GOT3 (cell line): ENCODE results near the gene CDC42EP2.
"Not testable (repeated sequence)": the region's sequence is repeated elsewhere in the genome, so short reads cannot be mapped to it uniquely, and the experiment has no call there.

Source experiments
- DNase-seq: peaks from one replicate; lab custom pipeline; 2025; ENCODE audit warnings: mixed read lengths; lab: John Stamatoyannopoulos, UW

The CDC42EP2 gene

DNA sequence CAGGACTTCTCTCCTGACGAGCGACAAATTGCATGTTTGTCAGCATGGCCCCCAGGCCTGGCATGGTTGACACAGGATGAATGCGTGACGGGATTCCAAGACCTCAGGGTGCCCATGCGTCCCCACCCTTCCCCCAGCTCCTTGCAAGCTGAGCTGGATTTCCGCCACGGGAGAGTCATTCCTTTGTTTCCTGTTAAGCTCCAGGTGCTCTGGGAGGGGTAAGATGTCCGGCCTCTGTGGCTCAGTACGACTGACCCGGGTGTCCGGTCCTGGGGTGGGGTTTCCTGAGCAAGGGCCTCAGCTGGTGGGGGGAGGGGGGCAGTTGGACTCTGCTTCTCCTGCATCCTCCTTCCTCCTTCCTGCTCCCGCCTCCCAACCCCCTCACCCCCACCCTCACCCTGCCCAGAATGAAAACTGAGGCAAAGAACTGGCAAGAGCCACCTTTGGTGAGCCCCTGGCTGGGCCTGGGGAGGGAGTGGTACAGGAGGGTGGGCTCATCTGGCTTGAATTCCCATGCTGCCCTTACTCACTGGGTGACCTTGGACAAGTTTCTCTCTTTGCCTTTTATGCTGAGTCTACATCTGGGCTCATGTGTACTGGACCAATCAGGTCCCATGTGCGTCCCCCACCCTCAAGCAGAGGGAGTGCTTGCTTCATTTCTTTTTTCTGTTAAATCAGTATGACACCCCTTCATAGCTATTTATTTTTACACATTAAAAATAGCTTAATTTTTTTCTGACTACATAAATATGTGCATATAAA is 2.5 kb downstream of the CDC42EP2 start:
- DNase-seq: no peak

DNA sequence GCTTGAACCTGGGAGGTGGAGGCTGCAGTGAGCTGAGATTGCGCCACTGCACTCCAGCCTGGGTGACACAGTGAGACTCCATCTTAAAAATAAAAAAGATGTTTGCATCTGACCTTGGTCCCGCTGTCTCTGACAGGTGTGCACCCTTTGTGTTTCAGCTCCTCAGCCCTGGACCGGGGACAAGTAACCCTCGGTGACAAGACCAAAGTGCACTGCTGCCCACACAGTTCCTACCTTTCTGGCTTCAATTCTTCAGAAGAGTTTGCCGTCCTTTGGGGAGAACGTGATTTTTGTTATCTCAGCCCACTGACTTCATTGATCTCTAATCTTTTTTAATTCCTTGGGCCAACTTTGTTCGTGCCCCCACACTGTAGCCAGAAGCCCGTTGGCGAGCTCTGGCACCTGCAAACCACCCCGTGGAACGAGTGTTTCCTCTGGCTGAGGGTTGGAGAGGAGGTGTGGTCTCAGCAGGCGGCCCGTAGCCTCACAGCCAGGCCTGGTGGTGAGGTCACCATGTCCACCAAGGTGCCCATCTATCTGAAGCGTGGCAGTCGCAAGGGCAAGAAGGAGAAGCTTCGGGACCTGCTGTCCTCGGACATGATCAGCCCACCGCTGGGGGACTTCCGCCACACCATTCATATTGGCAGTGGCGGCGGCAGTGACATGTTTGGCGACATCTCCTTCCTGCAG is 5.9 kb downstream of the CDC42EP2 start:
- no peak for DNase-seq

DNA sequence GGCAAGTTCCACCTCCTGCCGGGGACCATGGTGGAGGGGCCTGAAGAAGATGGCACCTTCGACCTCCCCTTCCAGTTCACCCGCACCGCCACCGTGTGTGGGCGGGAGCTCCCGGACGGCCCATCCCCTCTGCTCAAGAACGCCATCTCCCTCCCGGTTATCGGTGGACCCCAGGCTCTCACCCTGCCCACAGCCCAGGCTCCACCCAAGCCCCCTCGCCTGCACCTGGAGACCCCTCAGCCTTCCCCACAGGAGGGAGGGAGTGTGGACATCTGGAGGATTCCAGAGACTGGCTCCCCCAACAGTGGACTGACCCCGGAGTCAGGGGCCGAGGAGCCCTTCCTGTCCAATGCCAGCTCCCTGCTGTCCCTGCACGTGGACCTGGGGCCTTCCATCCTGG is 6.4 kb downstream of the CDC42EP2 start:
- DNase-seq: no peak

DNA sequence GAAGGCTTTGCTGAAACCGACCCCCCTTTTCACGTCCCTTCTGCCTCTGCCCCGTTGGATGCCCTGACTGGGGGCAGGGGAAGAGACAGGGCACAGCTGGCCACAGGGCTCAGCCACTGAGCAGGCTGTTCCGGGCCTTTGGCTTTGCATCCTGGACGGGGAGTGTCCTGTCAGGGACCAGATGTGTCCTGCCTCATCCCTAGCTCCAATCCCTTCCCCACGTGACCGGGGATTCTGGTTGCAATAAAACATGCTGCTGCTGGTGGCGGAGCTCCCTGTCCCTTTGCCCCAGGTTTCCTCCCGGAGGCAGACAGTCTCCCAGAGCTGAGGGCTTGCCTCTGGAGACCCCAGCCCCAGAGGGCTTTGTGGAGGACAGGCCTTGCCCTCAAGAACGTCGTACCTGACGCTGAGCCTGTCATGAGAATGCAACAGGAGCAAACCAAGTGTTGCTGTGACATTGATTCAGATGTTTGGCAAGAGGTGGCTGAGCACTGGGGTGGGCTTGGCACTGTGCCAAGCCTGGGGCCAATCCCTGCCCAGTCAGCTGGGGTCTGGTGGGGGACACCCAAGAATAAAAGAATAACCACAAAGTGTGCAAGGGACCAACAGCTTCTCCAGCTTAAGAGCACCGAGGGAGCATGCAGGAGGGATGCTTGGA is 7.3 kb downstream of the CDC42EP2 start:
- no peak for DNase-seq

DNA sequence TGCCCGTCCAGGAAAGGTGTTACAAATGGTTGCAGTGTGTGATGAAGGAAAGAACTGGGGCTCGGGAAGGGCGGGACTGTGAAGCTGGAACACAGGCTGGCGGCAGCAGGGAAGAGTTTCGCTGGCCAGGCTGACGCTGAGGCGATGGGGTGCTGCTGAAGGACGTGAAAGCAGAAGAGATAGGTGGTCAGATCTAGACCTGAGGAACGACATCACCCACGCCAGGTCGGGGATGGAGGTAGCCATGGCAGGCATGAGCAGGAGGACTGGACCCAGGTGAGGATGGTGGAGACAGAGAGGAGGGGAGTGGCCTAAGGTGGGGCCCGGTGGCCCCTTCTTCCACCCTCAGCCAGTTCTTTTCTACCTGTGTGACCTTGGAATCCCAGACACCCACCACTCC is 9.1 kb downstream of the CDC42EP2 start:
- DNase-seq: no peak

DNA sequence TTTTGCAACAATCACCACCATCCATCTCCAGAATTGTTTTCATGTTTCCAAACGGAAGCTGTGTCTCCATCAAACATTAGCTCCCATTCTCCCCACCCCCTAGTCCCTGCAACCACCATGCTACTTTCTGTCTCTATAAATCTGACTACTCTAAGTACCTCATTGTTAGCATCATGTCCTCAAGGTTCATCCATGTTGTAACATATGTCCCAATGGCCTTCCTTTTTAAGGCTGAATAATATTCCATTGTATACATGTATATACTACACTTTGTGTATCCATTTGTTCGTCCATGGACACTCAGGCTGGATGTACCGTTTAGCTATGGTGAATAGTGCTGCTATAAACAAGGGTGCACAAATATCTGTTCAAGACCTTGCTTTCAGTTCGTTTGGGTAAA is 10.8 kb downstream of the CDC42EP2 start:
- DNase-seq: no peak

DNA sequence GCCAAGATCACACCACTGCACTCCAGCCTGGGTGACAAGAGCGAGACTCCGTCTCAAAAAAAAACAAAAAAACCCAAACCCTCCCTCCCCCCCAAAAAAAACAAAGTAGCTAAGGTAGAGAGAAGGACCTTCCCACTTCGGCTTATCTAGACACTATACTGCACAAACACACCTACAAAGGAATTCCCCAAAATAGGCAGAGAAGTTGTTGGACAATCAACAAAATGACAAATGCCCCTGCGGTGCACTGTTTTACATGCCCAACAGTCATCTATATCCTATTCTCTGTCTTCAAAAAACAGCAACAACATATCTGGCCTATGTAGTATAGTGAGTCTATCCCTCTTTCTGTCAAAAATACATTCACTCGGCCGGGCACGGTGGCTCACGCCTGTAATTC is 12.4 kb downstream of the CDC42EP2 start:
- no peak for DNase-seq

DNA sequence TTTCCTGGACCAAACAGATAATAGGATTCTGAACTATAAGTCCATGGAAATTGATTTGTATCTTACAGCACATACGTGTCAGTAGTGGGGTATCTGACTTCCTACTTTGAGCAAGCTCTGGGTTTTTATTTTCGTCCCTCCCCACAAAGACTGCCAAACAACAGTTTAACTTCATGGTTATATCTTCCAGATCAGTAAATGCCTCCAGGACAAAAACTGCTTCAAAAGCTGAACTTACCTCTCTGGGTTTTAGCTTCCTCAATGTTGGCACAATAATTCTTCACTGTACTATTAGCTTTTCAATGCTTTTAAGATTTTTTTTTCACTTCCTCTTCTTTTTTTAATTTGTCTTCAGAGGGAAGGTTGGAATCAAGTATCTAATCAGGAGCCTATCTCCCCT is 14.8 kb downstream of the CDC42EP2 start:
- DNase-seq: no peak

DNA sequence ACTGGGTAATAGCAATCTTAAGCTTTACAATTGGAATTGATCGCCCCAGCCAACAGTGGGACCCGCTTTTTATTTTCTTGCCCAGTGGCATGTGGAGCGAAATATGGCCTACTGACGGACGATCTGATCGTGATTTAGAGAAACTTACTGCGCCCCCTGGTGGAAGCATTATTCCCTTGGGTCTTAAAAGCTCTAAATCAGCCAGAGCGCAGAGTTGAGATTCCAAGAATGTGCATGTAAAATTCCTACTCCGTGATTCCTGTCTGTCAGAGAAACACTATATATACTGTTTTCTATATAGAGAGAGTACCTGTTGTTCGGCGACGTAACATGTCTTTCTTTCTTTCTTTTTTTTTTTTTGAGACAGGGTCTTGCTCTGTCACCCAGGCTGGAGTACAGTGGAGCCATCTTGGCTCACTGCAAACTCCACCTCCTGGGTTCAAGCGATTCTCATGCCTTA is 15.3 kb downstream of the CDC42EP2 start:
- no peak for DNase-seq

DNA sequence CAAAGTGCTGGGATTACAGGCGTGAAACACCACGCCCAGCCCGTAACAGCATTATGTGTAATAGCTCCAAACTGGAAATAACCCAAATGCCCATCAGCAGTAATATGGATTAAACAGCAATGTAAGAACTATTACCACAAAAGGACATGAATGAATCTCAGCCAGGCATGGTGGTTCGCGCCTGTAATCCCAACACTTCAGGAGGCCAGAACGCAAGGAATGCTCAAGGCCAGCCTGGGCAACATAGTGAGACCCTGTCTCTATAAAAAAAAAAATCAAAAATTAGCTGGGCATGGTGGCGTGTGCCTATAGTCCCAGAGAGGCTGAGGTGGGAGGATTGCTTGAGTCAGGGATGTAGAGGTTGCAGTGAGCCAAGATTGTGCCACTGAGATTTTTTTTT is 15.9 kb downstream of the CDC42EP2 start:
- DNase-seq: no peak

DNA sequence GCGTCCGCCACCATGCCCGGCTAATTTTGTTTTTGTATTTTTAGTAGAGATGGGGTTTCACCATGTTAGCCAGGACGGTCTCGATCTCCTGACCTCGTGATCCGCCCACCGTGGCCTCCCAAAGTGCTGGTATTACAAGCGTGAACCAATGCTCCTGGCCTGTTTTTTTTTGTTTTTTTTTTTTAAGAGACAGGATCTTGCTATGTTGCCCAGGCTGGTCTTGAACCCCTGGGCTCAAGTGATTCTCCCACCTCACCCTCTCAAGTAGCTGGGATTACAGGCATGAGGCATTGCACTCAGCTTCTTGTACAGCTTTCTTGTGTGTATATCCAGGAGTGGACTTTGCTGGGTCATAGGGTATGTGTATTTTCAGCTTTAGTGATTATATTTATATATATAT is 17.9 kb downstream of the CDC42EP2 start:
- not testable (repeated sequence) for DNase-seq

DNA sequence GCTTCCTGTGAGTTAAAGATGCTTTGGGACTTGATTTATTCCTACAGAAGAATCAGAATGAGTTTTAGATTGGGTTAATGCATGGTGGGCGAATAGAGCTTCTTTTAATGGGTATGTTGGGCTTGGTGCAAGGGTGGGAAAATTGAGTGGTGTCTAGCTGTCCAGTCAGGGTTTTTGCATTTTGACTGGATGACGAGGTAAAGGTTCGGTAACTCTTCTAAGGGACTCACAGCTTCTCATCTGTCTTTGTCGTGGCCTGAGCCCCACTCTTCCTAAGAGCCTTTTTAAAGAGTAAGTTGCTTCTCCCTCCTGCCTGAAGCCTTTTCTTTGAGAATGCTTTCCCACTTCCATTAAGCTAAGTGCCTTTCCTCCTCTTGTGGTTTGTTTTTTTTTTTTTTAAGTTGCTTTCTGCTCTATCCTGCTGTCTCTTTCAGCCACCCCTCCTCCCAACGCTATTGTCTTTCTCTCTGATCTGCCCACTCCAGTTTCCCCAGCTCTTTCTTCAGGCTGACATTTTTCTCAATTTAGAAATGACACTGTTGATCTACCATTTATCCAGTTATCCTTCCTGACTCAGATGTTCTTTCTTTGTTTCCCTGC is 20.1 kb downstream of the CDC42EP2 start:
- DNase-seq: no peak

DNA sequence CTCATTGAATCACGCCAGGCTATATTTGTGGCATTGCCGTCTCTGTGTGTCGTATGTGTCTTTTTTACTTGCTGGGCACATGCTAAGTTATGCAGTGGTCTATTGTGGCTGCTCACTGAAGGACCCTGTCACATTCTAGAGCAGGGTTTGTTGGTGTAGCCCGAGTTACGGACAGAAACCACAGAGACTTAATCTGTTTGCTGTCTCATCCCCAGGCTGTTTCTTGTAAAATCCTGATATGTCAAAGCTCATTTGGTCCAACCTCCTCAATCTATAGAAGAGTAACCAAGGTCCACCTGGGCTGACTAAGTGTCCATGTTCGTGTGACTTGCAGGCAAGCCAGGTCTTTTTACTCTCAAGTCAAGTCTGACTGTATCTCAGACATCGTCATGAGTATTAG is 24.0 kb downstream of the CDC42EP2 start:
- DNase-seq: no peak

DNA sequence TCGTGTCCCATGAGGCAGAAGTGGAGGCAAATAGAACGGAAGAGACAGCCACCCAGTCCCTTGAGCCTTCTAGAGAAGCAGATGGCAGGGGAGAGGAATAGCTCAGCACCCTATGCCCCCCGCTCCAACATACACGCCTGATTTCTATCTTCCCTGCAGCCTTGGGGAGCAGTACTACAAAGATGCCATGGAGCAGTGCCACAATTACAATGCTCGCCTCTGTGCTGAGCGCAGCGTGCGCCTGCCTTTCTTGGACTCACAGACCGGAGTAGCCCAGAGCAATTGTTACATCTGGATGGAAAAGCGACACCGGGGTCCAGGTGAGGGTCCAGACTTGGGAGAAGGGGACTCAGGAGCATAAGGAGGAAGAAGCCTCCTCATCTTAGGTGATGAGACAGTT is 25.6 kb downstream of the CDC42EP2 start:
- no peak for DNase-seq

DNA sequence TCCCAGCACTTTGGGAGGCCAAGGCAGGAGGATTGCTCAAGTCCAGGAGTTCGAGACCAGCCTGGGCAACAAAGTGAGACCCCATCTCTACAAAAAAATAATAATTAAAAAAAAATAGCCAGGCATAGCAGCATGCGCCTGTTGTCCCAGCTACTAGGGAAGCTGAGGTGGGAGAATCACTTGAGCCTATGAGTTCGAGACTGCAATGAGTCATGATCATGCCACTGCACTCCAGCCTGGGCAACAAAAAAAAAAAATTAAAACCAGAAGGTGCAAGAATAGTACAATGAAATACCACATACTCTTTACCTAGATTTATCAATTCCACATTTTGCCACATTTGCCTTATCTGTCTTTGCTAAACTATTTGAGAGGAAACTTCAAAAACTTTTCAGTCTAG is 27.2 kb downstream of the CDC42EP2 start:
- no peak for DNase-seq

DNA sequence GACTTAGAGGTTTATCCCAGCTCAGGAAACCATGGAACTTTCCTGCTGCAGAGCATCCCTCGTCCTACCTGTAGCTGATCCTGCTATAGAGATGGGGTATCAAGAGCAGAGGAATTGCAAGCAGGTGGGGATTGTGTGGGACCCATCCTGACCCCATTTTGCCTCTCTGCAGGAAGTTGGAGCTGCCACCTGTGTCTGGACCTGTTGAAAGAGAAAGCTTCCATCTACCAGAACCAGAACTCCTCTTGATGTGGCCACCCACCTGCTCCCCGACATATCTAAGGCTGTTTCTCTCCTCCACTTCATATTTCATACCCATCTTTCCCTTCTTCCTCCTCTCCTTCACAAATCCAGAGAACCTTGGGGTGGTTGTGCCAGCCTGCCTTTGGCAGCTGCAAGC is 36.8 kb downstream of the CDC42EP2 start:
- DNase-seq: no peak

DNA sequence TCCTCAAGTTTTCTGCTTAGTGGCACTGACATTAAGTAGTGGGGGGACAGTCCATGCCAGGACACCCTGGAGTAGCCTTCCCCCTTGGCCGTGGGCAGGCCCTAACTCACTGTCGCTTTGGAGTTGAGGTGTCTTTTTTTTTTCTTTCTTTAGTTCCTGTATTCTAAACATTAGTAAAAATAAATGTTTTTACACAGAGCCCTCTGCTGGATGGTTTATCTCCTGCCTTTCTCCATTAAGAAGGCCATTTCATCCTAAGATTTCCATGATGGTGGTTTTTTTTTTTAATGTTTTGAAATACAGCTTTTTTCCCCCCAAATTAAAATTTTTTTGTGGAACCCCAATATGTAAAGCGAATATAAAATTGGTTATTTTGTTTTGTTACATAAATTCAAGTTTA is 38.1 kb downstream of the CDC42EP2 start:
- no peak for DNase-seq

DNA sequence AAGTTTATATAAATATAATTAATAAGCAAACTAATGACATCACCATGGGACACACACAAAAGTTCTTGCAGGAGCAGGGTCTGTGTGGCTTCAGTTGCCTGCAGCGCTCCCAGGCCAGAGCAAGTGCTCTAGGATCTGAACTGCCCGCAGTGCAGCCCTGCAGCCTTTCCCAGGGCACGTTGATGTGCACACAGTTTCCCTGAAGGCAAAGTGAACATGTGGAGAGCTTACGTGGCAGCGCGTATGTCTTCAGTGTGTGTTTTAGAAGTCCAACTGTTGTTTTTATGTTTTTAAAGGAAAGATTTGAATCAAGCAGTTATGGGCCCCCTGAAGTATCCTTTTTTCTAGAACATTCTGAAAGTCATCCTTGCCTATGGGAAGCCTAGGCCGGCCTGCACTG is 38.7 kb downstream of the CDC42EP2 start:
- no peak for DNase-seq

DNA sequence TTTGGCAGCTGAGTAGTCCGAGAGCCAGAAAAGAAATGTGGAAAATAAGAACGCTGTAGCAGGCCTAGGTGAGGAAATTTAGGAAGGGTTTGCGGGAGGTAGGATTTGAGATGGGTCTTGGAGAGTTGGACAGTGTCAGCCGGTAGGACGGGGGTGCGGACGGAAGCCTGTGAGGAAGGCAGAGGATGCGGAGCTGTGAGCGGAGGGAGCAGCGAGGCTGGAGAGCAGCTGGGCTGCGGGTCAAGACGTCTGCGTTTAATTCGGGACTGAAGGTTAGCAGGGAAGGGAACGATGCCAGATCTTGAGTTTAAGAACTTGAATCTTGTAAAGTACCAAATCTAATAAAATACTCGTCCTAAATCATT is 39.2 kb downstream of the CDC42EP2 start:
- no peak for DNase-seq

DNA sequence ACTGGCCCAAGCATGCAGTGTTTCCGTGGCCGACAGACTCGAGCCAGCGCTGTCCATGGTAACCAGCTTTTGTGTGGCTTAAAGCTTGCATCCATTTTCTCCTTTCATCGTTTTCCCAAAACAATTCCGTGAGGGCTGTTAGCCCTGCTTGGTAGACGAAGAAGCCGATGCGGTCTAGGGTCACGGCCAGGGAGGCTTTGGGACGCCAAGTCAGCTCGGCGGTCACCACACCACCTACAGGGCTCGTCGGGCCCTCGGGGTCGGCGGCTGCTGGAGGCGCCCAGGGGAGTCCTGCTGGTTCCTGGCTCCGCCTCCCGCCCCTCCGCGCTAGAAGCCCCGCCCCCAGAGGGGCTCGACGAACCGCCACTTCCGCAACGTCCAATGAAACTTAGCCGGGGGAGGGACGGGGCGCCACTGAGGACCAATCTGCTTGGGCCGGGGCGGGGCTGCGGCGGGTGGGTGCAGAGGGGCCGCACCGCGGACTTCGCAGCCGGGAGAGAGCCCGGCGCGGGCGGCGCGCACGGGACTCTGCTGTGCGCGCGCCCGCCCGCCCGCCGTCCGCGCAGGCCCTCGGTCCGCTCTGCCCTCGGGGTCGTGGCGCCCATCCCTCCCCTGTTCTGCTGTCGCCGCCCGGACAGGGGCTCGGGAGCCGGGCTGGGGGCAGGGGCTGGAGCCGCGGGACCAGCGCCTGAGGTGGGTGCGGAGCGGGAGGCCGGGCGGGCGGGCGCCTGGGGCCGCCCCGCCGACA is 39.8 kb downstream of the CDC42EP2 start, which contains the start of gene TIGD3:
TSS of gene TIGD3 (plus strand) at position 487 of the 748 bp plus-strand sequence. CDS start 1,058 bp downstream, outside the sequence.
- DNase-seq: peak; percentile 71

DNA sequence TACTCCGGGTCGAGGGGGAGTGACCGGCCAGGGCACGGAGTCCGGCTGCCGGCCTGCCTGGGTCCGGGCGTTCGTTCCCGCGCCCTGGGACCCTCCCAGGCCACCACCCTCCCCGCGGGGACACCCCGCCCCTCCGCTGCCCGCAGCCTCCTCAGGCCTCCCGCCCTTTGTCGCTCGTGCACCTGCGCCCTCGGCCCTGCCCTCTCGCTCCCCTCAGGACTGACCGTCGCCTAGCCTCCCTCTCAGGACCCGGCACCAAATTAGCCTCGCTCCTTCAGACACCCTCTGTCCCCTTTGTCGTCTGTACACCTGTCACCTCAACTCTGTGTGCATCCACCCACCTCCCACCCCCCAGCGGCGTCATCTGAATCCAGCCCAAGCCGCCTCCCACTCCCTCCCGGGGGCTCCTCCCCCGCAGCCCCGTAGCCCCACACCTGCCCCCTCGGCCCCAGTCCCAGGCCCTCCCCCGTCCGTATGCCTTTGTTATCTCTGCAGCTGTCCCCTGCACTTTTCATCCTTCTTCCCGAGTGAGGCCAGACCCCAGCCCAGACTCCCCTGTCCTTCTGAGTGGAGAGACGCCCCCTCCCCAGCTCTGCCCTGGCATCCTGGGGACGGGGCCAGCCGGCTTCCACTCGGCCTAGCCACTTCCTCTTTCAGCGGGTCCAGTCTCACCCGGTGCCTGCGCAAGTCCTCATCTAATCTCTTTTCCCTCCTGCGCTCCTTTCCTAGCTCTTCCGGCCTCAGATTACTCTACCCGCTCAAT is 40.5 kb downstream of the CDC42EP2 start:
- no peak for DNase-seq
